SHP77 treated with DMSO at 0.1 percent for 48 hours (cell line): ENCODE data around the gene CPT1B.
"Not testable (repeated sequence)": the region's sequence is repeated elsewhere in the genome, so short reads cannot be mapped to it uniquely, and the experiment has no call there.

ENCODE experiments used
- DNase-seq: peaks from one replicate; lab custom pipeline; 2025; lab: John Stamatoyannopoulos, UW

The CPT1B gene

GRCh38 chr22:50527921-50528681 is 50.1 kb downstream of the CPT1B start:
- DNase-seq: no peak

- no peak for DNase-seq
Measured at GRCh38 chr22:50526834-50527801, 51.1 kb downstream of the CPT1B start.

GRCh38 chr22:50526108-50526833 is 52.0 kb downstream of the CPT1B start:
- peak; percentile 51 for DNase-seq

GRCh38 chr22:50525858-50526107 is 52.4 kb downstream of the CPT1B start:
- DNase-seq: no peak

- DNase-seq: peak; percentile 94
Measured at GRCh38 chr22:50525104-50525857, 52.9 kb downstream of the CPT1B start, which contains the start of gene SCO2. SCO2 (minus strand) TSS chr22:50525598; CDS start chr22:50524411, 1,187 bp downstream.

GRCh38 chr22:50524676-50525103 is 53.5 kb downstream of the CPT1B start:
- DNase-seq: no peak

- DNase-seq: peak; percentile 55
Measured at GRCh38 chr22:50523806-50524675, 54.2 kb downstream of the CPT1B start.

- no peak for DNase-seq
Measured at GRCh38 chr22:50523458-50523805, 54.8 kb downstream of the CPT1B start.

GRCh38 chr22:50522806-50523438 is 55.3 kb downstream of the CPT1B start:
- DNase-seq: no peak

- no peak for DNase-seq
Measured at GRCh38 chr22:50522208-50522805, 55.9 kb downstream of the CPT1B start.

- no peak for DNase-seq
Measured at GRCh38 chr22:50521710-50522109, 56.5 kb downstream of the CPT1B start.

GRCh38 chr22:50520826-50521453 is 57.3 kb downstream of the CPT1B start:
- DNase-seq: no peak

GRCh38 chr22:50520184-50520583 is 58.0 kb downstream of the CPT1B start:
- DNase-seq: not testable (repeated sequence)

GRCh38 chr22:50519151-50519550 is 59.1 kb downstream of the CPT1B start:
- no peak for DNase-seq
